Pancreas (tissue), 10 donors: ENCODE results near the gene DOCK10. TPM values are rescaled to one million over a fixed set of nuclear protein-coding genes. Genes with fewer than 3 reads are reported as not detected.

Experiments used
- ATAC-seq, 4 donors: fragments of 200-7000 bp; cut with Tn5 transposase; one replicate each; pipeline versions ENCODE4 v1.8.0 to v1.9.1; 2020; ENCODE audit warnings: mild to moderate bottlenecking in 4 of 4, moderate library complexity in 4 of 4
- DNase-seq, 6 donors: peaks; one replicate each; pipeline ENCODE4 v3.0.0-alpha.2; 2020
- FAIRE-seq: peaks from 2 replicates; lab custom pipeline; 2012; peaks lifted over from hg19 to GRCh38; lab: Jason Lieb, UNC
- H3K27ac ChIP-seq, 4 donors: fragments of 200-600 bp; sonication (generic); 1 replicate in 3 of 4; 2 replicates in 1 of 4; pipeline versions ENCODE4 v1.5.0 to v1.8.0; 2020
- H3K27me3 ChIP-seq, 4 donors: fragments of 200-600 bp; one replicate each; pipeline ENCODE4 v1.8.0; 2021
- H3K36me3 ChIP-seq, 3 donors: fragments of 200-600 bp; sonication (generic) in 1 of 3; one replicate each; pipeline versions ENCODE4 v1.5.0 to v1.8.0; 2020 to 2021
- H3K4me1 ChIP-seq, 3 donors: fragments of 200-600 bp; one replicate each; pipeline ENCODE4 v1.8.0; 2021
- H3K4me3 ChIP-seq, 4 donors: fragments of 200-600 bp; sonication (generic) in 2 of 4; one replicate each; pipeline versions ENCODE4 v1.5.0 to v1.8.0; 2020 to 2021
- H3K9me3 ChIP-seq, 4 donors: fragments of 200-600 bp; one replicate each; pipeline ENCODE4 v1.8.0; 2021
- WGBS, 2 donors: extraction: QIAGEN DNeasy Blood & Tissue Kit; methylation state at CpG; one replicate each; pipeline ENCODE4 v1.1.7; 2013; 5-methylcytosine and 5-hydroxymethylcytosine counted together
- intact Hi-C, 3 donors: fragments of 100-400 bp; cut with DNase I; formaldehyde crosslinking; loops; one replicate each; pipeline versions ENCODE4 v1.11.1 to v1.14.2; 2022
- polyA plus RNA-seq, 2 donors: library from polyadenylated mRNA; stranded (reverse); fragments of 200-250 nt; gene quantifications; one replicate each; pipeline ENCODE4 v1.2.3, GENCODE V29; 2013
- total RNA-seq, 6 donors: library from RNA; stranded (reverse); fragmentation: NEBNext Ultra II Directional in 4 of 6; extraction: Animal tissue kit (Norgen Biotek cat#: 25700) in 4 of 6; gene quantifications; one replicate each; pipeline versions ENCODE4 v1.2.1 to v1.2.4, GENCODE V29; 2021 to 2023
- TF ChIP-seq, protein P1 (sequence below), 4 donors: fragments of 200-600 bp; sonication (generic) in 3 of 4; IDR thresholded peaks; one replicate each; pipeline versions ENCODE4 v1.5.0 to v1.8.0; 2021; ENCODE audit warnings: antibody characterized with exemption in 4 of 4
- donor health status: healthy with polysubstance abuse.
- donor health status: DM: no; HTN: no; CAD: no; lungs with moderate emphysema.
- donor health status: DM: no; HTN: no; CAD: no.
- donor health status: control.
- donor health status: control.
- donor health status: Bipolar disorder and iron deficiency.
- donor health status: DM: yes; HTN: yes; CAD: no.
- donor health status: DM: no; HTN: no; CAD: no.
- donor health status: DM: no; HTN: no; CAD: no.
- donor health status: DM: yes; HTN: yes; CAD: no.

Gene DOCK10
- total and polyA plus RNA-seq, 8 donors: 0.95 to 16.3 (median 2.7) TPM

DNA sequence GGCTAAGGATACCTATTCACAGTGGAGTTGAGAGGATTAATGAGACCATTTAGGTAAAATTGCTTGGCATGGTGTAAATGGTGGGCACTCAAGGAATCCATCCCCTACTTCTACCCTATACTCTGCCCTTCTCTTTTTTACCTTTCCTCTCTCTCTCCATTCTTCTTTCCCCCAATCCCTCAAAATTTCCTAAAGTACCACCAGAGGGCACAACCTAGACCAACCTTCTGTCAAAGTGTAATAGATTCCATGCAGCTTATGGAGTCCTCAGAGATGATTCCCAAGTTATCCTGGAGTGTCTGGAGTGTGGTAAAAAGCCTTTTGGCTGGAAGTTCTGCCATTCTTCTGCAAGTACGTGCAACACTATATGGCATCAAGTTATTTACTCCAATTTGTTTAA is 293.1 kb downstream of the DOCK10 start:
- FAIRE-seq (no peak), ATAC-seq (no peak), DNase-seq (no peak)
- no peak overlapping the region for H3K27ac ChIP-seq
- 44 to 51% methylated on average over 1 of the region's 1 CpG for WGBS, 2 donors
- H3K4me1 ChIP-seq: no peaks in the 10 kb centered on the region
- no peaks in the 10 kb centered on the region for H3K36me3 ChIP-seq
- H3K27me3 ChIP-seq: no peaks in the 10 kb centered on the region
- TF ChIP-seq, protein P1, sequence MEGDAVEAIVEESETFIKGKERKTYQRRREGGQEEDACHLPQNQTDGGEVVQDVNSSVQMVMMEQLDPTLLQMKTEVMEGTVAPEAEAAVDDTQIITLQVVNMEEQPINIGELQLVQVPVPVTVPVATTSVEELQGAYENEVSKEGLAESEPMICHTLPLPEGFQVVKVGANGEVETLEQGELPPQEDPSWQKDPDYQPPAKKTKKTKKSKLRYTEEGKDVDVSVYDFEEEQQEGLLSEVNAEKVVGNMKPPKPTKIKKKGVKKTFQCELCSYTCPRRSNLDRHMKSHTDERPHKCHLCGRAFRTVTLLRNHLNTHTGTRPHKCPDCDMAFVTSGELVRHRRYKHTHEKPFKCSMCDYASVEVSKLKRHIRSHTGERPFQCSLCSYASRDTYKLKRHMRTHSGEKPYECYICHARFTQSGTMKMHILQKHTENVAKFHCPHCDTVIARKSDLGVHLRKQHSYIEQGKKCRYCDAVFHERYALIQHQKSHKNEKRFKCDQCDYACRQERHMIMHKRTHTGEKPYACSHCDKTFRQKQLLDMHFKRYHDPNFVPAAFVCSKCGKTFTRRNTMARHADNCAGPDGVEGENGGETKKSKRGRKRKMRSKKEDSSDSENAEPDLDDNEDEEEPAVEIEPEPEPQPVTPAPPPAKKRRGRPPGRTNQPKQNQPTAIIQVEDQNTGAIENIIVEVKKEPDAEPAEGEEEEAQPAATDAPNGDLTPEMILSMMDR (IDR thresholded peaks at IDR 0.05): no peak
- no peak overlapping the region for H3K4me3 ChIP-seq
- no peaks in the 10 kb centered on the region for H3K9me3 ChIP-seq
- intact Hi-C loops: no loop called here

DNA sequence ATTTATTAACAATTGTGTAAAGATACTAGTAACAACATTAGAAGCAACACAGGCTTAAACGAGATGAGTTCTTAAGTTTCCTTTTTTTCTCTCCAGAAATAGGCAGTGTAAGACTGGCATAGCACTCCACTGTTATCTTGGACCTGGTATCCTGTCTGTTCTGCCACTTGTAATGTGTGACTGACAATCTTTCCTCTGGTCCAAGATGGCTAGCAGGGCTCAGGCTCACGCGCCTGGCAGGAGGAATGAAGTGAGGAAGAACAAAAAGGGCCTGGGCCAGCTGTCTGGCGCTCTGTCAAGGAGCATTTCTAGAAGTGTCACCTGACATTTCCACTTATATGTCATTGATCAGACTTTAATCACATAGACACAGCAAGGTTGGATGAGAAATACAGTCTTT is 294.5 kb downstream of the DOCK10 start:
- ATAC-seq: no peak
- Histone ChIP-seq H3K36me3 (no peaks in the 10 kb centered on the region), H3K9me3 (no peaks in the 10 kb centered on the region), H3K27ac (no peak overlapping the region), H3K27me3 (no peaks in the 10 kb centered on the region), H3K4me3 (no peak overlapping the region), H3K4me1 (no peaks in the 10 kb centered on the region)
- 73 to 74% methylated on average over 4 of the region's 4 CpGs for WGBS, 2 donors
- intact Hi-C loops: no loop called here
- FAIRE-seq: no peak
- no peak for DNase-seq
- TF ChIP-seq, protein P1 (IDR thresholded peaks at IDR 0.05): no peak

DNA sequence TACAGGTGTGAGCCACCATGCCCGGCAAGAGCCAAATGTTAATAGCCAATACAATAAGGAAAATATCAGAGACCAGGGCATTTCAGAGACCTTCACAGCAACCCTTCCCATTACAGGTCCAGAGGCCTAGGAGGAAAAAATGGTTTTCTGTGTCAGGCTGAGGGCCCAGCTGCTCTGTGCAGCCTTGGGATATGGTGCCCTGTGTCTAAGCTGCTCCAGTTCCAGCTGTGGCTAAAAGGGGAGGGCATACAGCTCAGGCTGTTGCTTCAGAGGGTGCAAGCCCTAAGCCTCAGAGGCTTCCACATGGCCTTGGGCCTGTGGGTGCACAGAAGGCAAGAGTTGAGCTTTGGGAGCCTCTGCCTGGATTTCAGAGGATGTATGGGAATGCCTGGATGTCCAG is 306.0 kb downstream of the DOCK10 start:
- Histone ChIP-seq H3K36me3 (no peaks in the 10 kb centered on the region), H3K4me1 (no peaks in the 10 kb centered on the region), H3K9me3 (no peaks in the 10 kb centered on the region), H3K4me3 (no peak overlapping the region), H3K27ac (no peak overlapping the region), H3K27me3 (no peaks in the 10 kb centered on the region)
- no peak for DNase-seq
- 68 to 88% methylated on average over 1 of the region's 1 CpG for WGBS, 2 donors
- TF ChIP-seq, protein P1 (IDR thresholded peaks at IDR 0.05): no peak
- intact Hi-C loops: no loop called here
- FAIRE-seq: no peak
- ATAC-seq: no peak

DNA sequence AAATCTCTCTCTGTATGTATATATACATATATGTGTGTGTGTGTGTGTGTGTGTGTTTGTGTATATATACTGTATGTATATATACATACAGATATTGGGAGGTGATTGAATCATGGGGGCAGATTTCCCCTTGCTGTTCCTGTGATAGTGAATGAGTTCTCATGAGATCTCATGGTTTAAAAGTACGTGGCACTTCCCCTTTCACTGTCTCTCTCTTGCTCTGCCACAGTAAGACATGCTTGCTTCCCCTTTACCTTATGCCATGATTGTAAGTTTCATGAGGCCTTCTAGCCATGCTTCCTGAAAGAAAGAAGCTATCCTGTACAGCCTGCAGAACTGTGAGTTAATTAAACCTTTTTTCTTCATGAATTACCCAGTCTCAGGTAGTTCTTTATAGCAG is 307.3 kb downstream of the DOCK10 start:
- no peaks in the 10 kb centered on the region for H3K36me3 ChIP-seq
- H3K9me3 ChIP-seq: no peaks in the 10 kb centered on the region
- no peak for ATAC-seq
- FAIRE-seq: no peak
- 42 to 48% methylated on average over 1 of the region's 1 CpG for WGBS, 2 donors
- intact Hi-C loops: no loop called here
- H3K4me1 ChIP-seq: no peaks in the 10 kb centered on the region
- H3K27ac ChIP-seq: no peak overlapping the region
- no peak overlapping the region for H3K4me3 ChIP-seq
- TF ChIP-seq, protein P1 (IDR thresholded peaks at IDR 0.05): no peak
- no peaks in the 10 kb centered on the region for H3K27me3 ChIP-seq
- DNase-seq: no peak

DNA sequence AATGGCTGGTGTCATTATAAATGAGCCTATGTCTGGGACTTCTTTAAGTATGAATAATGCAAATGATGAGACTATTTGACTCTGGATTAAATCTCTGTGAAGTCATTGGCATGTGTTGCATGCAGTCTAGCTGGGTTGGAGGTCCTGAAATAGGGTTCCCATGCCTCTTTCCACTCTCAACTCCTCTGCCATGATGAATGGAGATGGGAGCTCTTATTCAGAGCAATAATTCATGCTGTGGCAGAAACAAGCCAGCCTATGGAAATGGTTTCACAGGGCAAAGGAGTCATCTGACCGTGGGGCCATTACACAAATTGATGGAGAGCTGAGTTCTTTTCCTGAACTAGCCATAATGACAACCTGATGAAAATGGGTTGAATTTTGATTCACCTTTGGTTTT is 310.6 kb downstream of the DOCK10 start:
- 49 to 56% methylated on average over 1 of the region's 1 CpG for whole genome bisulfite sequencing, 2 donors
- Histone ChIP-seq H3K4me1 (no peaks in the 10 kb centered on the region), H3K4me3 (no peak overlapping the region), H3K27me3 (no peaks in the 10 kb centered on the region), H3K27ac (no peak overlapping the region), H3K36me3 (no peaks in the 10 kb centered on the region), H3K9me3 (no peaks in the 10 kb centered on the region)
- ATAC-seq: no peak
- TF ChIP-seq, protein P1 (IDR thresholded peaks at IDR 0.05): no peak
- FAIRE-seq: no peak
- DNase-seq: no peak
- intact Hi-C loops: no loop called here
